Activated CD4-positive, alpha-beta T cell treated with anti-CD3 and anti-CD28 coated beads, Interleukin-10, Interleukin-2, amounts not matched to agents 100 ng/mL and 50 ng/mL, durations not matched to agents 16 hours and 8 hours (primary cell): Measurements from ENCODE around the gene ZNHIT2.

Experiments
- DNase-seq: peaks from one replicate; pipeline ENCODE4 v3.0.0-alpha.2; 2020

Gene ZNHIT2

GRCh38 chr11:65100674-65101350, 16.7 kb downstream of the ZNHIT2 start:
- DNase-seq: no peak

DNA sequence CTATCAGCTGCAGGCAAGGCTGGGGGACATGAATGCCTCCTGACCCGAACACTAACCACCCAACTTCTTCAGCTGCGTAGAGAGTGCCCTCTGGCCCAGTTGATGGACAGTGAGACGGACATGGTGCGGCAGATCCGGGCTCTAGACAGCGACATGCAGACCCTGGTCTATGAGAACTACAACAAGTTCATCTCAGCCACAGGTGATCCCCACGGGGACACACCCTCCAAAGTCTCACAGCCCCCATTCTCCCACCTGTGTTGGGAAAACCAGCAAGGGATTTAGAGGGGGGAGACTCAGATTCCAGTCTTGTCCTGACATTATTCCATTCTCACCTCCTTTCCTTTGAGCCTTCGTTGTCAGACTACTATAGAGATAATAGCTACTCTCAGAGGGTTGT, 20.6 kb downstream of the ZNHIT2 start:
- DNase-seq: no peak

DNA sequence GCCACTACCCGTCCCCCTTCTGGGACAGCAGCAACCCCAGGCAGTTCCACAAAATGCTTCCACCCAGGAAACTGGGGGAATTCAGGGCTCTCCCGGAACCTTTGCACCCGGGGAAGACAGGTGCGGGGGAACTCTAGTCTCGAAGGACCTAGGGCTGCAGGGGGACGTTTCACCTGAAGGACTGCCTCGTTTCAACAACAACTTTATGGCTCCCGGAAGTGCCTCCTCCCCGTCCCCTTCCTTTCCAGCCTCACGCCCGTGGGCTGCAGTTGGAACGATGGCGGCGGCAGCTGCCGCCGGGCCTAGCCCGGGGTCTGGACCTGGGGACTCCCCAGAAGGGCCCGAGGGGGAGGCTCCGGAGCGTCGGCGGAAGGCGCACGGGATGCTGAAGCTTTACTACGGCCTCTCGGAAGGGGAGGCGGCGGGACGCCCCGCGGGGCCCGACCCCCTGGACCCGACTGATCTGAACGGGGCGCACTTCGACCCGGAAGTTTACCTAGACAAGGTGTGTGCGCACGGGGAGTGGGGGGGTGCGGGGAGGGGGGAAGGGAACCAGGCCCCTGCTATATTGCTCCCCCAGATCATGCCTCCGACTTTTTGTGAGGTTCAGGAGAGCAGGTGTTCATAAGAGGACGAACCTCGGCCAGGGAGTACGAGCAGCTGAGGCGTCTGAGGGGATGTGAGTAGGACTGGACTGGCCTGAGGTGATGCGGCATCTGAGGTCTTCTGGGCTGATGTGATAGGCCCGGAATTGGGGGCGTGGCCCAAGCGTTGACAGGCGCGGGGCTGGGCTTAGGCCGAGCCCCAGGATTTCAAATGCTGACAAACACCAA, 21.3 kb downstream of the ZNHIT2 start, which contains the start of gene VPS51:
VPS51 (plus strand) TSS at position 241 of the 833 bp plus-strand sequence; CDS start at position 278, 37 bp downstream.
- peak; percentile 90 for DNase-seq

- DNase-seq: no peak
Observed at GRCh38 chr11:65095427-65095826, 22.1 kb downstream of the ZNHIT2 start.

- no peak for DNase-seq
Observed at GRCh38 chr11:65090628-65091027, 26.9 kb downstream of the ZNHIT2 start.

DNA sequence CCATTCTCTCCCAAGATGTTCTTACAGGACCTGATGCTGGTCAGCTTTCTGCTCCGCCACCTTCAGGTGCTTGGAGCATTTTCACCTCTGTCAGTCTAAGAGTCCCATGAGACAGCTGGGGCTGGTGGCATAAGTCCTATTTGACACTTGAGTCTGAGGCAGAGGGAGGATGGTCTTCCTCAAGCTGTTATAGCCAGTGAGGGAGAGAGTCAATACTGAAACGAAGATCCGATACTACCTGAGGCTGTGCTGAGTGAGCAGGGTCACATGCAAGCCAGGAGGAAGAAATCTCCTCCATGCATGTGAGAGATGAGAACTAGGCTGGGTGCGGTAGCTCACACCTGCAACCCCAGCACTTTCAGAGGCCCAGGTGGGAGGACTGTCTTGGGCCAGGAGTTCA, 27.9 kb downstream of the ZNHIT2 start:
- DNase-seq: no peak

DNA sequence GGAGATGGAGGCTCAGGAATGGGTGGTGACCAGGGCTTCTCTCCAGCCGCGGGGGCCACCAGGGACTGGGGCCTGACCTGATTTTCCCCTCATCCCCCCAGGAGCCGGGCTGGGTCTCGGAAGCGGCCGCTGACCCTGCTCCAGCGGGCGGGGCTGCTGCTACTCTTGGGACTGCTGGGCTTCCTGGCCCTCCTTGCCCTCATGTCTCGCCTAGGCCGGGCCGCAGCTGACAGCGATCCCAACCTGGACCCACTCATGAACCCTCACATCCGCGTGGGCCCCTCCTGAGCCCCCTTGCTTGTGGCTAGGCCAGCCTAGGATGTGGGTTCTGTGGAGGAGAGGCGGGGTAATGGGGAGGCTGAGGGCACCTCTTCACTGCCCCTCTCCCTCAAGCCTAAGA, 29.7 kb downstream of the ZNHIT2 start:
- DNase-seq: no peak

DNA sequence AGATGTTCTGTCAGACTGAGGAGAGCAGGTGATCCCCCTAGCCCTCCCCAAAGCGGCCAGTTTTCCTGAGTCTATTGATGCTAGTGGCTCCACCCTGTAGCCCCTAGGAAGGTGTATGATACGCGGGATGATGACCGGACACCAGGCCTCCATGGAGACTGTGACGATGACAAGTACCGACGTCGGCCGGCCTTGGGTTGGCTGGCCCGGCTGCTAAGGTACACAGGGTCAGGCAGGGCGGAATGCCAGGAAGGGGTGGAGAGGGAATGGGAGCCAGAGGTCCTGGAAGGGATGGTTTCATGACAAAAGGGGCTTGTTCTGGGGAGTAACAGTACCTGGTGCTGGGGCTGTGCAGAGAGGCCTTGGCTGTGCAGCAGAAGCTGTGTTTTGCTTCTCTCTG, 30.3 kb downstream of the ZNHIT2 start:
- DNase-seq: no peak

GRCh38 chr11:65086809-65087208, 30.7 kb downstream of the ZNHIT2 start:
- no peak for DNase-seq

- DNase-seq: no peak
Observed at GRCh38 chr11:65085446-65085845, 32.1 kb downstream of the ZNHIT2 start.

- no peak for DNase-seq
Observed at GRCh38 chr11:65084598-65085375, 32.7 kb downstream of the ZNHIT2 start.

- peak; percentile 97 for DNase-seq
Observed at GRCh38 chr11:65083834-65084597, 33.5 kb downstream of the ZNHIT2 start, which contains the start of the genes CDCA5 and ZFPL1. Gene CDCA5 (minus strand): TSS chr11:65084040. CDS start chr11:65083978, 62 bp downstream. Gene ZFPL1 (plus strand): TSS chr11:65084222. CDS start chr11:65084699, 477 bp downstream.

- DNase-seq: no peak
Observed at GRCh38 chr11:65083134-65083833, 34.2 kb downstream of the ZNHIT2 start.

GRCh38 chr11:65078786-65079342, 38.6 kb downstream of the ZNHIT2 start:
- no peak for DNase-seq

DNA sequence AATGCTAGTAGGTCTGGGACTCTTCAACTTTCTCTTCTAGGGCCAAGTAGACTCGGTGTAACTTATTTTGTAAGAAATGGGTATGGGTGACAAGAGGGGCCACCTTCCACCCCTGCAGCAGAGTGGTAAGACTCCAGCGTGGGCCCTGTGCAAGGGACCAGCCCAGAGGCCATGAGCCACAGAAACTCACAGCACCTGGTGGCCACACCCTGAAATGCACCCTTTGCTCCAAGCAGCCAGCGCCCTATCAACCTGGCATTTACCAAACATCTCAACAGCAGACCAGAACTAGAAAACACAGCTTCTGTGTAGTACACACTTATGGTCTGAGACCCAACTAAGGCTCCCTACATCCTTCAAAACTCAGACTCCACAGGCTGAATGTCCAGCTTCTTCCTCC, 39.4 kb downstream of the ZNHIT2 start:
- DNase-seq: peak; percentile 71

- DNase-seq: no peak
Observed at GRCh38 chr11:65077451-65077850, 40.0 kb downstream of the ZNHIT2 start.

- no peak for DNase-seq
Observed at GRCh38 chr11:65072631-65072966, 44.9 kb downstream of the ZNHIT2 start.

GRCh38 chr11:65071907-65072630, 45.4 kb downstream of the ZNHIT2 start:
- DNase-seq: no peak

GRCh38 chr11:65069217-65069616, 48.3 kb downstream of the ZNHIT2 start:
- peak; percentile 37 for DNase-seq

- no peak for DNase-seq
Observed at GRCh38 chr11:65067446-65067845, 50.1 kb downstream of the ZNHIT2 start.

DNA sequence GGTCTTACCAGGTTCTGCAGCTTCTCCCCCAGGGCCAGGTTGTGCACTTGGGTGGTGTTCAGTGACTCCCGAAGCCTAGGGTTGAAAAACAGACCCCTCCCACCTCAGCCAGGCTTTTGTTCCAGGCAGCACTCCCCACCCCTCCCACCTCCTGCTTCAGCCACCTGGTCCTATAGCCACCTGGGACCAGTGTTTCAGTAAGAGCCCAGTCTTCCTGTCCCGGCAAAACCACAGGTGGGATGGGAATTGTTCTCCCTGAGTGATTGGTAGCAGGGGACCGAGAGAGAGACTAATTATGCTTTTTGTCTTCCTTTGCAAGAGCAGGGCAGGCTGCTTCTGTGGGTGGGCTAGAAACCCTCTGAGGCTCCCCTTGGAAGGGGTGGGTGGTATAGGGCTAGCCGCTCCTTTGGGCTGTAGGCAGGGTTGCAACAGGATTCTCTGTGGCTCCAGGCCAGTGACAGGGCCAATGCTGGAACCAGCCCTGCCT, 50.7 kb downstream of the ZNHIT2 start:
- DNase-seq: no peak
